DND-41 (cell line): ENCODE measurements around the gene UVRAG.

ENCODE experiments used
- ATAC-seq: fragments of 200-7000 bp; cut with Tn5 transposase; 3 replicates; pipeline ENCODE4 v1.9.1; 2021; ENCODE audit warnings: low read depth; ENCODE audit not compliant: insufficient read depth
- DNase-seq: peaks from one replicate; pipeline ENCODE4 v3.0.0-alpha.2; 2020
- H2AFZ ChIP-seq: 2 replicates; pipeline ENCODE4 v1.6.0; 2012; ENCODE audit warnings: low read depth, low read length
- H3K27ac ChIP-seq: 2 replicates; pipeline ENCODE4 v1.5.1; 2012; ENCODE audit warnings: low read length, inconsistent platforms
- H3K27me3 ChIP-seq: fragments of 200-600 bp; sonication (generic); 2 replicates; pipeline ENCODE4 v1.6.0; 2012; ENCODE audit warnings: low read length, mild to moderate bottlenecking, inconsistent platforms; ENCODE audit not compliant: insufficient read depth, poor library complexity
- H3K36me3 ChIP-seq: 2 replicates; pipeline ENCODE4 v1.5.1; 2012; ENCODE audit warnings: low read length, inconsistent platforms; ENCODE audit not compliant: insufficient read depth
- H3K4me1 ChIP-seq: 2 replicates; pipeline ENCODE4 v1.5.1; 2012; ENCODE audit warnings: mild to moderate bottlenecking, low read length; ENCODE audit not compliant: insufficient read depth
- H3K4me2 ChIP-seq: 2 replicates; pipeline ENCODE4 v1.6.0; 2012; ENCODE audit warnings: mild to moderate bottlenecking, moderate library complexity, low read length, inconsistent platforms; ENCODE audit not compliant: insufficient read depth
- H3K4me3 ChIP-seq, 2 experiments: fragments of 200-600 bp in 1 of 2; shearing (Covaris generic) in 1 of 2; 2 replicates each; pipeline ENCODE4 v1.5.1; 2012 to 2016; ENCODE audit warnings: inconsistent platforms in 2 of 2, low read length in 2 of 2, mild to moderate bottlenecking in 2 of 2, low read depth in 1 of 2, moderate library complexity in 1 of 2
- H3K79me2 ChIP-seq: 2 replicates; pipeline ENCODE4 v1.6.0; 2012; ENCODE audit warnings: low read length, inconsistent platforms; ENCODE audit not compliant: insufficient read depth
- H3K9ac ChIP-seq: 2 replicates; pipeline ENCODE4 v1.6.0; 2012; ENCODE audit warnings: low read depth, mild to moderate bottlenecking, inconsistent platforms, low read length, moderate library complexity
- H3K9me3 ChIP-seq: 2 replicates; pipeline ENCODE4 v1.5.1; 2012; ENCODE audit warnings: low read length, moderate library complexity, mild to moderate bottlenecking, inconsistent platforms; ENCODE audit not compliant: insufficient read depth, severe bottlenecking
- H4K20me1 ChIP-seq: 2 replicates; pipeline ENCODE4 v1.6.0; 2012; ENCODE audit warnings: low read length; ENCODE audit not compliant: insufficient read depth
- EZH2 ChIP-seq: IDR thresholded peaks from 3 replicates; pipeline ENCODE4 v1.6.1; 2012; ENCODE audit warnings: borderline replicate concordance, low read depth, mild to moderate bottlenecking, moderate library complexity, low read length, inconsistent platforms; ENCODE audit not compliant: severe bottlenecking
- TF ChIP-seq, protein P1 (sequence below): IDR thresholded peaks from 2 replicates; pipeline ENCODE4 v1.5.1; 2012; ENCODE audit warnings: borderline replicate concordance, low read length, moderate library complexity, mild to moderate bottlenecking; ENCODE audit not compliant: poor library complexity, severe bottlenecking; ENCODE audit errors: extremely low read depth

Gene UVRAG

DNA sequence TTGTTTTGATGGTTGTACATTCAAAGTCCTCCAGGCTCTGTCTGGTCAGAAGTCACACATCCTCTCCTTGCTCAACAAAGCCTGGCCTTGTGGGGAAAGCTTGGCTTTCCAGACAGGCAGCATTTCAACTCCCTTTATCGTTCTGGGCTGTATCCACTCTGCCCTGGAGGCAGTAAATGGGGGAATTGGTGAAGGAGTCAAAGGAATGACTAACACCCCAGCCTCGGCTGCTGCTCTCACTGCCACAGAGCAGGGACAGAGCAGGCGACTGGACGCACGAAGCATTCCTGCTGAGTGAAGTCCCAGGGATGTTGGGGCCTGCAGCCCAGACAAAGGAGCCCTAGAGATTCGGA, 338.5 kb downstream of the UVRAG start:
- H2AFZ ChIP-seq = no peak overlapping the region
- no peak for ATAC-seq
- no peaks in the 10 kb centered on the region for H3K79me2 ChIP-seq
- H3K27ac ChIP-seq = no peak overlapping the region
- H3K4me1 ChIP-seq = peaks cover 7% of the 10 kb centered on the region; the same call in 1 of the 2 replicates
- no peak overlapping the region for H3K4me3 ChIP-seq
- no peak overlapping the region for H3K9ac ChIP-seq
- no peak overlapping the region for H3K4me2 ChIP-seq
- H3K9me3 ChIP-seq = no peaks in the 10 kb centered on the region
- peaks cover 8% of the 10 kb centered on the region for H3K27me3 ChIP-seq
- H3K36me3 ChIP-seq = no peaks in the 10 kb centered on the region
- no peak for DNase-seq
- TF ChIP-seq, protein P1, sequence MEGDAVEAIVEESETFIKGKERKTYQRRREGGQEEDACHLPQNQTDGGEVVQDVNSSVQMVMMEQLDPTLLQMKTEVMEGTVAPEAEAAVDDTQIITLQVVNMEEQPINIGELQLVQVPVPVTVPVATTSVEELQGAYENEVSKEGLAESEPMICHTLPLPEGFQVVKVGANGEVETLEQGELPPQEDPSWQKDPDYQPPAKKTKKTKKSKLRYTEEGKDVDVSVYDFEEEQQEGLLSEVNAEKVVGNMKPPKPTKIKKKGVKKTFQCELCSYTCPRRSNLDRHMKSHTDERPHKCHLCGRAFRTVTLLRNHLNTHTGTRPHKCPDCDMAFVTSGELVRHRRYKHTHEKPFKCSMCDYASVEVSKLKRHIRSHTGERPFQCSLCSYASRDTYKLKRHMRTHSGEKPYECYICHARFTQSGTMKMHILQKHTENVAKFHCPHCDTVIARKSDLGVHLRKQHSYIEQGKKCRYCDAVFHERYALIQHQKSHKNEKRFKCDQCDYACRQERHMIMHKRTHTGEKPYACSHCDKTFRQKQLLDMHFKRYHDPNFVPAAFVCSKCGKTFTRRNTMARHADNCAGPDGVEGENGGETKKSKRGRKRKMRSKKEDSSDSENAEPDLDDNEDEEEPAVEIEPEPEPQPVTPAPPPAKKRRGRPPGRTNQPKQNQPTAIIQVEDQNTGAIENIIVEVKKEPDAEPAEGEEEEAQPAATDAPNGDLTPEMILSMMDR = no peak
- TF ChIP-seq EZH2 = no peak
- H4K20me1 ChIP-seq = no peaks in the 10 kb centered on the region

DNA sequence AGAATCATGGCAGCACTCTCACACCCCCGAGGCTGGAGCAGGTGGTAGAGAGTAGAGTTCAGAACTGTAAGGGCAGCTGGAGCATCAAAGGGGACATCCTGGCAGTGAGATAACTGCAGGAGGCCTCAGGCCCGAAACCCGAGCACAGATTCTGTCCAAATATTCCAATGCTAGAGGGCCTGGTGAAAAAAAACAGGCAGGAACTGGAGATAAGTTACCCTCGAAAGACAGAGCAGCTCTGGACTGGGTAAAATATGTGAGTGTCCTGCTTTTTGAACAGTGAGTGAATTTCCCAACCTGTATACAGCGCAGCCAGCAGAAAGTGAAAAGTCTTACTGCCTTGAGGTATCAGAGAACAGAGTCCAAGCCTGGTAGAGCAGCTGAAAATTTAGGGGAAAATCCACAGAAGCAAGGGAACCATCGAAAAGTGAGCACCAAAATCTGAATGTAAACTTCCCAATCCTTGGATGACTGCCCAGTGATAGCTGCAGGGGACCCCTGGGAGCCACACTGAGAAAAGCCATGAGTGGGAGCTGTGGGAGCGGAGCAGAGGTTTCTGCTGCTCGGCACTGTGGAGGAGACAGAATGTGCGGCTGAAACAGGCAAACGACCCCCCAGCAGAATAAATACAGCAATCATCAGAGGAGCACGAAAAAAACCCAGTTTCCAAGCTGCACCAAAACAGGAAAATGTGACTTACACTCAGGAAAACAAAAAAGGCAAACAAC, 340.7 kb downstream of the UVRAG start:
- Histone ChIP-seq H3K36me3 (no peaks in the 10 kb centered on the region), H4K20me1 (no peaks in the 10 kb centered on the region), H3K9ac (no peak overlapping the region), H2AFZ (no peak overlapping the region), H3K27ac (no peak overlapping the region), H3K9me3 (no peaks in the 10 kb centered on the region), H3K4me3 (no peak overlapping the region), H3K4me2 (no peak overlapping the region), H3K4me1 (peaks cover 7% of the 10 kb centered on the region; the same call in 1 of the 2 replicates), H3K27me3 (peaks cover 8% of the 10 kb centered on the region), H3K79me2 (no peaks in the 10 kb centered on the region)
- no peak for TF ChIP-seq EZH2
- TF ChIP-seq, protein P1 = no peak
- no peak for DNase-seq
- ATAC-seq = no peak

DNA sequence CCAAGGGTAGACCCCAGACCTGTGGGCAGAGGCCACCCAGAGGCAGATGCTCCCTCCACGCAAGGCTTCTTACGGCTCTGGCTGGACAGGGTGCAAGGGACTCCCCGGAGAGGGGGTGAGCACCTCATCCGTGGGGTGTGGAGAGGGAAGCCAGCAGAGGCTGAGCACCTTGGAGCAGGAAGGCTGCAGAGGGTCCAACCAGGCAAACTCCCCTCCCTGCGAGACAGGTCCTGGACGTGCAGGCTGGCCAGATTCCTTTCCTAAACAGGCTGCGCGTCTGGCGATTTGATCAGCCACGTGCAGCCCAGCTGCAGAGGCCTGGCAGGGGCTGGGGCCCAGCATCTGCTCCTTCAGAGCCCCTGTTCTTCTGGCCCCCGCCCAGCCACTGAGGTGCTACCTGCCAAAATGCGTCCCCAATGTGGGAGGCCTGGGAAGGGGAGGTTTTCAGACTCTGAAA, 342.0 kb downstream of the UVRAG start:
- Histone ChIP-seq H3K36me3 (no peaks in the 10 kb centered on the region), H3K4me2 (no peak overlapping the region), H3K79me2 (no peaks in the 10 kb centered on the region), H4K20me1 (no peaks in the 10 kb centered on the region), H2AFZ (no peak overlapping the region), H3K27ac (no peak overlapping the region), H3K9ac (no peak overlapping the region), H3K27me3 (peaks cover 8% of the 10 kb centered on the region), H3K4me1 (peaks cover 4% of the 10 kb centered on the region; the same call in 1 of the 2 replicates), H3K4me3 (no peak overlapping the region), H3K9me3 (no peaks in the 10 kb centered on the region)
- no peak for ATAC-seq
- TF ChIP-seq EZH2 = no peak
- no peak for DNase-seq

DNA sequence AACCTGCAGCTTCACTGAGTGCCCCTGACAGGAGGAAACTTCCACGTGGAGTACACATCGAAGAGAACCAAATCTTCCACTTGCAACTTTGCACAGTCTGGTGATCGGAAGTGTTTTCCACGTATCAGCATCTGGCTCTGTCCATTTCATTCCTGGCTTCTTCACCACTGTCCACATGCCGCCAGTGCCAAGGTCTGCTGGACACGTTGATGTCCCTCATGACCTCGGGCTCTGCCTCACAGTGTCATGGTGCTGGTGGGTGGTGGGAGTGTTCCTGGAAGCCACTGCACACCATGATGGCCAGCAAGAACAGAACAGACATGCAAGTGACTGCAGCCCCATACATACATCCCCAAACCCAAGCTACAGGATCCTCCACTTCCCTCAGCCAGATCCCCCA, 342.9 kb downstream of the UVRAG start:
- H4K20me1 ChIP-seq = no peaks in the 10 kb centered on the region
- H2AFZ ChIP-seq = no peak overlapping the region
- H3K4me2 ChIP-seq = no peak overlapping the region
- no peaks in the 10 kb centered on the region for H3K4me1 ChIP-seq
- TF ChIP-seq, protein P1 = no peak
- no peak overlapping the region for H3K27ac ChIP-seq
- peaks cover 8% of the 10 kb centered on the region for H3K27me3 ChIP-seq
- no peak overlapping the region for H3K9ac ChIP-seq
- H3K9me3 ChIP-seq = no peaks in the 10 kb centered on the region
- no peak overlapping the region for H3K4me3 ChIP-seq
- DNase-seq (no peak), ATAC-seq (no peak)
- H3K36me3 ChIP-seq = no peaks in the 10 kb centered on the region
- H3K79me2 ChIP-seq = no peaks in the 10 kb centered on the region
